Measurements from ENCODE around the gene GREB1L.

Gene GREB1L

GRCh38 chr18:21383031-21383430 is 141.0 kb downstream of the GREB1L start:
- DNase-seq, result no peak

DNA sequence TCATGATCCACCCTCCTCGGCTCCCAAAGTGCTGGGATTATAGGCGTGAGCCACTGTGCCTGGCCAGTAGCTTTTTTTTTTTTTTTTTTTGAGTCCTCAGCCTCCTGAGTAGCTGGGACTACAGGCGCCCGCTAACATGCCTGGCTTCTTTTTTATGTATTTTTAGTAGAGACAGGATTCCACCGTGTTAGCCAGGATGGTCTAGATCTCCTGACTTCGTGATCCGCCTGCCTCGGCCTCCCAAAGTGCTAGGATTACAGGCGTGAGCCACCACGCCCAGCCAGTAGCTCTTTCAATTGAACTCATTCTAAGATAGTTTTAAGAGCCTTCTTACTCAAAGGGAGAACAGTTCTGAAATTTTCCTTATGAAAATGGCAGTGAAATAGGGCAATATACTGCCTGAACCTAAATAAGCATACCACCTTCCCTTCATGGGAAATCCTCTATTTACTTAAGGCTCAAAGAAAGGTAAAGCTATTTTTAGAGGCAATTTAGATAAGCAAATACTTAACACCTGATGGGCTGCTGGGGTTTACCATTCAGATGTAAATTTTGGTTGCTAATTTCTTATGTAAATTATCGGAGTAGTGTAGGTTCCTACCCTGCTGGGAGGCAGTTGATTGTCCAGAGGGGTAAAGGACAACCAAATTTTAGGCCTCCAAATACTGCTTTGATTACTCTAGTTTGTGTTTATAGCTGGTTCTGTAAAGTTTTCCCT is 144.7 kb downstream of the GREB1L start:
- DNase-seq, result no peak

GRCh38 chr18:21387886-21388285 is 145.9 kb downstream of the GREB1L start:
- DNase-seq, result no peak

DNA sequence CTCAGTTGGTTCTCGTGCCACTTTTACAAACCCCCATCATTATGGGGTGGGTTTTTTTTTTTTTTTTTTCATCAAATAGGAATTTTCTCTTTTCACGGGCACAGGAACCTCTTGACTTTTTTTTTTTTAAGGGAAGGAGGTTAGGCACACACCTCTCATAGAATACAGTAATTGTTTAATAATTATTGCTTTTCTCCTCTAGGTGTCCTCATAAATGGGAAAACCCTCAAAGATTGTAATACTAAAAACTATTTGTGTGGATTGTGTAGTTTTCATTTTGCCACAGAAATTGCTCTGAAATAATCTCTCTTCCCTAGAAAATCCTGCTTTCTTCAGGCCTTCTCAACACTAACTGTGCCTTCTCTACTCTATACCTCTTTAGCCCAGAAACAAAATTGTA is 147.3 kb downstream of the GREB1L start:
- no peak for DNase-seq

- no peak for DNase-seq
Observed at GRCh38 chr18:21389903-21390302, 147.9 kb downstream of the GREB1L start.

DNA sequence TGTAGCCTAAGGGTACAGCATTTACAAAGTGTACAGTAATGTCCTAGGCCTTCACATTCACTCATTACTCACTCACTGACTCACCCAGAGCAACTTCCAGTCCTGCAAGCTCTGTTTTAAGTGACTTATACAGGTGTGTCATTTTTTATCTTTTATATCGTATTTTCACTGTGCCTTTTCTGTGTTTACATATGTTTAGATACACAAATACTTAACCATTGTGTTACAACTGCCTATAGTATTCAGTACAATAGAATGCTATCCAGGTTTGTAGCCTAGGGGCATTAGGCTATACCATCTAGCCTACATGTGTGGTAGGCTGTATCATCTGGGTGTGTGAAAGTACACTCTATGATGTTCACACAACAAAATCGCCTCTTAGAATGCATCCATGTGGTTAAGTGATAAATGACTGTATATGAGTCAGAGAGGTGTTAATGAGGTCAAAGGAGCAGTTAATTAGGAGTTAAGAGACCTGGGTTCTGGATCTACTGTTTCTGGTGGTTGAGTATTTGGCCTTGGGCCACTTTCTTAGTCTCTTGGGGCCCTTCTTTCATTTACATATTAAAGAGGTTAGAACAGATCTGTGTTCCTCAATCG is 149.1 kb downstream of the GREB1L start:
- no peak for DNase-seq

GRCh38 chr18:21393986-21394385 is 152.0 kb downstream of the GREB1L start:
- no peak for DNase-seq

- no peak for DNase-seq
Observed at GRCh38 chr18:21398121-21398520, 156.1 kb downstream of the GREB1L start.

DNA sequence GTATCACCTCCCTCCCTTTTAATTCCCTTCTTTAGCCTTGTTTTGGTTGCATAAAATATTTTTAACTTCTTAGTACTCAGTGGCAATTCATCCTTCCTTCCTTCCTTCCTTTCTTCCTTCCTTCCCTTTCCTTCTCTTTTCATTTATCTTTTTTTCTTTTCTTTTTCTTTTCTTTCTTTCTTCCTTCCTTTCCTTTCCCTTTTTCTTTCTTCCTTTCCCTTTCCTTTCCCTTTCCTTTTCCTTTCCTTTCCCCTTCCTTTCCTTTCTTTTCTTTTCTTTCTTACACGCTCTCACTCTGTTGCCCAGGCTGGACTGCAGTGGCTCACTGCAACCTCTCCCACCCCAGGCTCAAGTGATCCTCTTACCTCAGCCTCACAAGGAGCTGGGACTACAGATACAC is 160.2 kb downstream of the GREB1L start:
- DNase-seq, result no peak

- DNase-seq, result no peak
Observed at GRCh38 chr18:21404426-21404825, 162.4 kb downstream of the GREB1L start.

DNA sequence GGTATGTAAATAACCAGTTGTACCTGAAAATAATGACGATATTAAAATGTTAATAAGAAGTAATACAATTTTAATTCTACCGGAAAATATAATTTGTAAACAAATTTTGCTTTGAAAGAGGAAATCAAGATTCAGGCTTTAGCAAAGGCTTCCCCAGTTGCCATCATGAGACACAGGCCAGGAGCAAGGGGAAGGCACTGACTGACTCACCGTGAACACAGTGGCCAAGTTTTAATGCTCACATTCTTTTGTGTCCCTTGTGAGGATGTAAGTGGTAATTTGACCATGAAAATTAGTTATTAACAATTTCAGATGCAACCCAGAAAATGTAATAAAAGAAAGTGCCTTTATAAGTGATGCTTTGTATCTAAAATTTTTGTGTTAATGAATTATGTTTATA is 164.1 kb downstream of the GREB1L start:
- no peak for DNase-seq

- DNase-seq, result no peak
Observed at GRCh38 chr18:21408681-21409080, 166.6 kb downstream of the GREB1L start.

DNA sequence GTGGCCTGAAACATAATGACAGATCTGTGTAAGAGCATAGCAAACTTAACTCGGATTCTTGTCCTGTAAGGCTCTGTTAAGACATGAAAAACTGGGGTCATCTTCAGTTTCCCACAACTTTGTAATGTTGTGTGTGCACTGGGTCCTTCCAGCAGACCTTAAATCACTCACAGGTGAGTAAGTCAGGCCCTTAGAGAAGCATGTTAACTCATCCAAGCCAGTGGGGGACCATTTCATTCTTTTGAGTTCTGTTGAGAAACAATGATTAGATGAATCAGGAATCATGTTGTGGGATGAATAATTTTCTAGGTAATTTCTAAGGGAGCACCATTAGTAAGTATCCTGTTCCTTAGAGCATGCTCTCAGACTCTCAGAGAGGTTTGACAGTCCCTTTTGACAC is 191.4 kb downstream of the GREB1L start:
- DNase-seq, result no peak

GRCh38 chr18:21439431-21439846 is 197.4 kb downstream of the GREB1L start:
- DNase-seq, result no peak

GRCh38 chr18:21441670-21442069 is 199.6 kb downstream of the GREB1L start:
- DNase-seq, result no peak

DNA sequence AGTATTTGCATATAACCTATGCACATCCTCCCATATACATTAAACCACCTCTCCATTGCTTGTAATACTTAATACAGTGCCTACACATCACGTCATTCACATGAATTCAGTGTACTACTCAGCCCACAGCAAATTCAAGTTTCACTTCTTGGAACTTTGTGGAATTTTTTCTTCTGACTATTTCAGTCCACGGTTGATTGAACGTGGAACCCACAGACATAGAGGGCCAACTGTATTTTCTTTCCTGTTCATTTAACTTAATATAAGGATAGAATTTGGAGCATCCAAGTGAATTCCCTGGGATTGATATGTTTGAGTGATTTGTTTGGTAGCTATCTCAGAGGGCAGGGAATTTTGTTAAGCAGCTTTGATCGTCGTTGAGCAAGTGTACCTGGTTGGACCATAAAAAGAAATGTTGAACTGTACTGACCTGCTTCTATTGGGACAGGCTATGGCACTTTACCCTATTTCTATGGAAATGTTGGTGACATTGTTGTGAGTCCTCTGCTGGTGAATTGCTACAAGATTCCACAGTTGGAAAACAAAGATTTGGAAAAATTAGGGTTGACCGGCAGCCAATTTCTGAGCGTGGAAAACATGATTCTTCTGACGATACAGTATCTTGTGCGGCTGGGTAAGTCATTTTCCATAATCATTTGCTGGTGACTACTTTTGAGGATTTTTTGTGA is 201.9 kb downstream of the GREB1L start:
- DNase-seq, result no peak

DNA sequence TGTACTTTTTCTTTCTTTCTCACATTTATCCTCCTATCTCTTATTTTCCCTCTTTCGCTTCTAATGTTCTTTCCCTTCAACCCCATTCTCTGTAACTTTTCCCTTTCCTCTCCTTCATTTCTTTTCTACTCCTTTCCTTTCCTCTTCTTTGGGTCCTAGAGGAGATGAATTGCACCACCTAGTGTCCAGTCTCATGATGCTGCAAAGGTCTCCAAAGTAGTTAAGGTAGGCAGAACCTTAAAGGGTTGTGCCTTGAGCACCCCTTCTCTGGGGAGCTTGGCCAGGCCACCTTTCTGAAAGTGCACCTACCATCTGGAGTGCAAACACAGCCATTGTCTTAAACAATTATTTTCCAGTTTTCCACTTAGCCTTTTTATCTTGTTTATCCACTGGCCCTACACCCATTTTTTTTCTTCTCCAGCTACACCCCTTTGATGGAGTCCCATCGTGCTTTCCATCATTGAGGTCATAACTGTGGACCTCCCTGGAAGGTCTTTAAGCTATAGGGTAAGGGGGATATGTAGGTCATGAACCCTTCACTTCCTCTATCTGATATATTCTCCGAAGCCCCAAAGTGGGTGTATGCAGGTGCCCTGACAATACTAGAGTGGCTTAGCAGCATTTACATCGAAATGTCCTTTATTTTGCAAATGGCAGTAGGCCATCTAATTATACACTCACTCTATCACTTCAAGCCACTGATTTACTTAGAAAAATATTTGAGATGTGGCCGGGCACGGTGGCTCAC is 202.6 kb downstream of the GREB1L start:
- DNase-seq, result no peak

GRCh38 chr18:21448299-21448698 is 206.3 kb downstream of the GREB1L start:
- no peak for DNase-seq

GRCh38 chr18:21449367-21450290 is 207.6 kb downstream of the GREB1L start:
- no peak for DNase-seq

- no peak for DNase-seq
Observed at GRCh38 chr18:21450503-21450902, 208.5 kb downstream of the GREB1L start.

DNA sequence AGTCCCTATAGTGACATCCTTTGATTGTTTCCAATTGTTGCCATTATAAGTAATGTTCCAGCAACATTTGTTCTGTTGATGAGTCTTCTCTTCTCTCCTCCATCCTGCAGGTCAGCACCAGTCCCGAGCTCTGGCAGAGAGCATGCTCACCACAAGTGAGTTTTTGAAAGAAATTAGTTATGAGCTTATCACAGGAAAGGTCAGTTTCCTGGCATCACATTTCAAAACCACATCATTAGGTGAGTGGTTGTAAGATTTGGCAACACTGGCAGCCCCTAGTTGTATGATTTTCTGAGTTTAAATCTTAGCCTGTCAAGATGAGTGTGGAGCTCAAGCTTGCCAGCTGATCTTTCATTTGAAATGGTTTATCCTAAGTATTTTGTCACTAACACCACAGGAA is 208.9 kb downstream of the GREB1L start:
- DNase-seq, result no peak

DNA sequence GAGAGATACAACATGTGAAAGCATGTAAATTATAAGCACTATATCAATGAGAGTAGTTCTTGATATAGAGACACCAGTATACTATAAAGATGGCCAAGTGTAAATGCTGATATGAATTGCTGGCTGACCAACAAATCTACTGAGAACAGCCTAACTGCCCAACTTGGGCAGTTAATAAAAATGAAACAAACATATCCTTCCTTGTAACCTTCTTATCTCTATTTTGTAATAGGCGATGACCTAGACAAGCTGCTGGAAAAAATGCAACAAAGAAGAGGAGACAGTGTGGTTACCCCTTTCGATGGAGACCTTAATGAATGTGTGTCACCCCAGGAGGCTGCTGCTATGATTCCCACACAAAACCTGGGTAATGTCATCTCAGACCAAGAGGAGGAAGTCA is 209.8 kb downstream of the GREB1L start:
- DNase-seq, result no peak

Measured in stimulated activated CD4-positive, alpha-beta T cell treated with anti-CD3 and anti-CD28 coated beads, Interleukin-2, amount 100 ng/mL, for 48 hours (primary cell).